Prostate gland (tissue), 2 donors: ENCODE data around the gene DGKI. TPM values are rescaled to one million over a fixed set of nuclear protein-coding genes. Genes with fewer than 3 reads are reported as not detected.

Experiments
- DNase-seq: peaks from one replicate; pipeline ENCODE4 v3.0.0-alpha.2; 2019; ENCODE audit warnings: low spot score
- H3K27ac ChIP-seq, 2 donors: fragments of 200-600 bp; sonication (generic); 2 replicates each; pipeline ENCODE4 v1.5.1; 2017 to 2019
- H3K27me3 ChIP-seq: fragments of 200-600 bp; sonication (generic); replicated peaks from 2 replicates; pipeline ENCODE4 v1.5.1; 2019; ENCODE audit not compliant: insufficient read depth
- H3K36me3 ChIP-seq, 2 donors: fragments of 200-600 bp; sonication (generic); 1 replicate in 1 of 2; 2 replicates in 1 of 2; pipeline versions ENCODE4 v1.5.1 to v1.8.1; 2017 to 2019
- H3K4me1 ChIP-seq: fragments of 200-600 bp; sonication (generic); replicated peaks from 2 replicates; pipeline ENCODE4 v1.5.1; 2019
- H3K4me3 ChIP-seq, 2 donors: fragments of 200-600 bp; sonication (generic); 2 replicates each; pipeline ENCODE4 v1.5.1; 2017 to 2019
- H3K9me3 ChIP-seq: fragments of 200-600 bp; sonication (generic); 2 replicates; pipeline ENCODE4 v1.5.1; 2017
- CTCF ChIP-seq, 4 experiments: fragments of 200-600 bp in 2 of 4; fragments of 450-650 bp in 2 of 4; sonication (generic) in 2 of 4; IDR thresholded peaks; 1 replicate in 3 of 4; 2 replicates in 1 of 4; pipeline ENCODE4 v1.5.1; 2016 to 2019; ENCODE audit warnings: antibody characterized with exemption in 4 of 4, mild to moderate bottlenecking in 2 of 4, moderate library complexity in 2 of 4
- POLR2A ChIP-seq: fragments of 450-650 bp; IDR thresholded peaks from one replicate; pipeline ENCODE4 v1.6.1; 2016; ENCODE audit warnings: antibody characterized with exemption, mild to moderate bottlenecking
- POLR2AphosphoS5 ChIP-seq: sonication (generic); formaldehyde crosslinking; IDR thresholded peaks from one replicate; pipeline ENCODE4 v1.6.1; 2017; ENCODE audit warnings: antibody characterized with exemption
- WGBS: methylation state at CpG from one replicate; pipeline ENCODE4 v1.1.5; 2018; 5-methylcytosine and 5-hydroxymethylcytosine counted together
- intact Hi-C: fragments of 100-400 bp; cut with DNase I; formaldehyde crosslinking; loops from one replicate; pipeline ENCODE4 v1.14.2; 2022
- total RNA-seq, 2 donors: library from RNA; depleted of rRNA; stranded (reverse); fragments of >200 nt; gene quantifications; one replicate each; pipeline ENCODE4 v1.1.0, GENCODE V29; 2016

The DGKI gene
- total RNA-seq, 2 donors from 2014 or later: 0.32 to 1.5 TPM

GRCh38 chr7:137879357-137880158 lies 32.8 kb upstream of the DGKI start:
- H3K4me3 ChIP-seq: no peak overlapping the region
- no peaks in the 10 kb centered on the region for H3K4me1 ChIP-seq
- H3K9me3 ChIP-seq: no peaks in the 10 kb centered on the region
- peaks cover 3 to 13% of the 10 kb centered on the region in 2 donors for H3K36me3 ChIP-seq
- peak overlapping the region; percentile 10 to 54 for H3K27ac ChIP-seq
- no peaks in the 10 kb centered on the region for H3K27me3 ChIP-seq
- 57% methylated on average over 20 of the region's 20 CpGs for WGBS
- TF ChIP-seq POLR2A (no peak), CTCF (IDR thresholded peaks at IDR 0.05) (no peak), POLR2AphosphoS5 (no peak)
- intact Hi-C loops: no loop called here
- DNase-seq: no peak

GRCh38 chr7:137878333-137878961 lies 31.7 kb upstream of the DGKI start:
- no peaks in the 10 kb centered on the region for H3K4me1 ChIP-seq
- H3K9me3 ChIP-seq: no peaks in the 10 kb centered on the region
- H3K27ac ChIP-seq: peak overlapping the region in 1 of 2 donors; percentile 54
- intact Hi-C loops: no loop called here
- H3K36me3 ChIP-seq: peaks cover 3 to 12% of the 10 kb centered on the region in 2 donors
- TF ChIP-seq CTCF (IDR thresholded peaks at IDR 0.05): no peak
- TF ChIP-seq POLR2AphosphoS5: no peak
- TF ChIP-seq POLR2A: no peak
- H3K4me3 ChIP-seq: no peak overlapping the region
- DNase-seq: no peak
- H3K27me3 ChIP-seq: no peaks in the 10 kb centered on the region
- 43% methylated on average over 8 of the region's 8 CpGs for WGBS

- H3K27me3 ChIP-seq: no peaks in the 10 kb centered on the region
- H3K9me3 ChIP-seq: no peaks in the 10 kb centered on the region
- H3K4me1 ChIP-seq: no peaks in the 10 kb centered on the region
- H3K36me3 ChIP-seq: peaks cover 3 to 6% of the 10 kb centered on the region in 2 donors
- WGBS: 35% methylated on average over 5 of the region's 5 CpGs
- no peak overlapping the region for H3K4me3 ChIP-seq
- intact Hi-C loops: no loop called here
- H3K27ac ChIP-seq: no peak overlapping the region
- TF ChIP-seq CTCF (IDR thresholded peaks at IDR 0.05) (no peak), POLR2A (no peak), POLR2AphosphoS5 (no peak)
- DNase-seq: no peak
These were observed 30.4 kb upstream of the DGKI start for GRCh38 chr7:137877027-137877675.

GRCh38 chr7:137875746-137876145 lies 29.0 kb upstream of the DGKI start:
- H3K27ac ChIP-seq: no peak overlapping the region
- WGBS: 94% methylated on average over 4 of the region's 4 CpGs
- no peaks in the 10 kb centered on the region for H3K4me1 ChIP-seq
- no peak for TF ChIP-seq CTCF (IDR thresholded peaks at IDR 0.05)
- TF ChIP-seq POLR2A: no peak
- no peak for TF ChIP-seq POLR2AphosphoS5
- peaks cover 0 to 5% of the 10 kb centered on the region in 2 donors for H3K36me3 ChIP-seq
- H3K9me3 ChIP-seq: no peaks in the 10 kb centered on the region
- DNase-seq: no peak
- H3K4me3 ChIP-seq: no peak overlapping the region
- intact Hi-C loops: no loop called here
- H3K27me3 ChIP-seq: no peaks in the 10 kb centered on the region
